Measurements from ENCODE around the gene LANCL1.

Gene LANCL1

GRCh38 chr2:210389856-210390255 is 86.7 kb downstream of the LANCL1 start:
- DNase-seq (ENCODE audit: low read depth): no peak

- DNase-seq (ENCODE audit: low read depth): no peak
These were observed 88.4 kb downstream of the LANCL1 start for GRCh38 chr2:210388148-210388547.

- no peak for DNase-seq (ENCODE audit: low read depth)
These were observed 89.5 kb downstream of the LANCL1 start for GRCh38 chr2:210387074-210387473.

Measured in EH (cell line).